SK-N-MC (cell line): Measurements from ENCODE around the gene TEX13D.

Experiments
- EZH2 ChIP-seq: fragments of 200-600 bp; sonication (generic); IDR thresholded peaks from one replicate; pipeline ENCODE4 v1.6.1; 2017; ENCODE audit warnings: antibody characterized with exemption
- POLR2AphosphoS5 ChIP-seq: IDR thresholded peaks from 2 replicates; pipeline ENCODE4 v1.6.1; 2012; ENCODE audit warnings: mild to moderate bottlenecking, low read depth, low read length, borderline replicate concordance

DNA sequence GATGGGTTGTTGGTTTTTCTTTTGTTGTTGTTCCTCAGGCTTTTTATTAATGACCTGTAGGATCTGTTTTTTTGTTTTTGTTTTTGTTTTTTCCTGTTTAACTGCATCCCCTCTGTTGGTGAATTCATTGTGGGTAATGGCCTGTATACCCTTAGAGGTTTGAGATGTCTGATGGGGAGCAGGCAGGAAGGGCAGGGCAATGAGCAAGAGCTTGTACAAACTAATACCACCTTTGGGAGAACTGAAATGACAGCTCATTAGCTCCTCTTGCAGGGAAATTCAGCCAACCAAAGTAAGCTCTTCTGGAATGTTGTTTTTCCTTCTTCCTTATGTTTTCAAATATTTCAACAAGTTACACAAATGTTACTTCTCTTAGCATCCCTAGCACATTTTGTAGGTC, 37.3 kb downstream of the TEX13D start:
- TF ChIP-seq POLR2AphosphoS5 = no peak
- no peak for TF ChIP-seq EZH2
